SK-N-MC (cell line): ENCODE results near the gene BPHL.

Experiments
- DNase-seq: peaks from one replicate; pipeline ENCODE4 v3.0.0-alpha.2; 2011; ENCODE audit warnings: low read depth, low spot score
- H3K27ac ChIP-seq: fragments of 200-600 bp; sonication (generic); 2 replicates; pipeline ENCODE4 v1.5.1; 2016; ENCODE audit warnings: mixed run types
- H3K36me3 ChIP-seq: fragments of 200-600 bp; sonication (generic); 2 replicates; pipeline ENCODE4 v1.6.1; 2017; ENCODE audit warnings: antibody characterized with exemption, low read length, mixed read lengths; ENCODE audit not compliant: insufficient read depth
- H3K4me3 ChIP-seq: fragments of 200-600 bp; sonication (generic); 2 replicates; pipeline ENCODE4 v1.5.1; 2016
- H3K9ac ChIP-seq: fragments of 200-600 bp; sonication (generic); 2 replicates; pipeline ENCODE4 v1.8.0; 2017; ENCODE audit warnings: mixed run types, mixed read lengths; ENCODE audit not compliant: insufficient read length
- H3K9me3 ChIP-seq: fragments of 200-600 bp; sonication (generic); 2 replicates; pipeline ENCODE4 v1.6.1; 2017; ENCODE audit warnings: low read depth, mild to moderate bottlenecking, antibody characterized with exemption, low read length, moderate library complexity, mixed read lengths
- EZH2 ChIP-seq: fragments of 200-600 bp; sonication (generic); IDR thresholded peaks from one replicate; pipeline ENCODE4 v1.6.1; 2017; ENCODE audit warnings: antibody characterized with exemption
- FOXP2 ChIP-seq: optimal IDR thresholded peaks from 2 replicates; pipeline ENCODE3; 2011; ENCODE audit warnings: mild to moderate bottlenecking, moderate library complexity; ENCODE audit not compliant: insufficient read depth; ENCODE audit errors: extremely low read length, control extremely low read depth
- POLR2AphosphoS5 ChIP-seq: IDR thresholded peaks from 2 replicates; pipeline ENCODE4 v1.6.1; 2012; ENCODE audit warnings: mild to moderate bottlenecking, low read depth, low read length, borderline replicate concordance

BPHL gene

DNA sequence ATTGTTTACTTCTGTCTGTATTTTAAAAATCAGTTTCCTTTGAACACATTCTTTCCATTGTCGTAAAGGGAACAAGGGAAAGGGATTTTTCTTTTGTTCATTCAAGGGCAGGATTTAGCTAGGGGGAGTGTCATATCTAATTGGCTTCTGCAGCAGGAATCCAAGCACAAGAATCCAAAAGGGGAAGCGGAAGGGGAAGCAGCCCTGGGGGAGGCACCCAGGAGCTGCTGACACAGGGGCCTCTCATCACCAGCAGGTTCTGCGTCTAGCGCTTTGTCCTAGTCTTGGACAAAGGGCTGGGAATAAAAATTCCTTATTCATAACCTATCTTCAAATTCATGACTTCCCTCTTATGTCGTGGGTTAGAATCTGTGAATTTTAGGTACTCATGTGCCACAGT, 36.6 kb upstream of the BPHL start:
- peaks cover 18% of the 10 kb centered on the region; the same call in 1 of the 2 replicates for H3K36me3 ChIP-seq
- TF ChIP-seq POLR2AphosphoS5 (no peak), EZH2 (no peak), FOXP2 (no peak)
- no peak overlapping the region for H3K27ac ChIP-seq
- H3K9me3 ChIP-seq, result no peaks in the 10 kb centered on the region
- DNase-seq, result no peak
- no peak overlapping the region for H3K4me3 ChIP-seq
- H3K9ac ChIP-seq, result no peak overlapping the region

- DNase-seq, result no peak
- Histone ChIP-seq H3K4me3 (no peak overlapping the region), H3K9ac (no peak overlapping the region), H3K9me3 (no peaks in the 10 kb centered on the region), H3K36me3 (peaks cover 12% of the 10 kb centered on the region; the same call in 1 of the 2 replicates), H3K27ac (no peak overlapping the region)
- TF ChIP-seq EZH2 (no peak), FOXP2 (no peak), POLR2AphosphoS5 (no peak)
Observed at GRCh38 chr6:3085074-3085473, 33.4 kb upstream of the BPHL start.

DNA sequence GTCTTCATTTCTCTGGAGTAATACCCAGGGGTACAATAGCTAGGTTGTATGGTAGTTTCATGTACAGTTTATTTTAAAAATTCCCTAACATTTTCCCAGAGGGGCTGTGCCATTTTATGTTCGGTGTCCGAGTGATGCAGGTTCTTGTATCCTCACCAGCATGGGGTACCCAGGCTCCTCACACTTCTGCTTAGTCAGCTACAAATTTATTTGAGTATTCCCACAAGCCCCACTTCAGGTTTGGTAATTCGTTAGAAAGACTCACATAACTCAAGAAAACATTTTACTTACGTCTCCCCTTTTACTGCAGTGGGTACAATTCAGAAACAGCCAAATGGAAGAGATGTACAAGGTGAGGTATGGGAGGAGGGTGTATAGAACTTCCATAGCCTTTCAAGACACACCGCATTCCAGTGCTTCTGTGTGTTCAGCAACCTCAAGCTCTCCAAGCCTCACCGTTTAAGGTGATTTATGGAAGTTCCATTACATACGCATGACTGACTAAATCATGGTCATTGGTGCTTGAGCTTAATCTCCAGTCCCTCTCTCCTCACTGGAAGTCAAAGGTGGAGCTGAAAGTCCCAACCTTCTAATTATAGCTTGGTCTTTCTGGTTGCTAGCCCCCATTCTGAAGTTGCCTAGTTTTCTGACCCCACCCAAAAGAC, 32.1 kb upstream of the BPHL start:
- Histone ChIP-seq H3K27ac (no peak overlapping the region), H3K9me3 (no peaks in the 10 kb centered on the region), H3K36me3 (peaks cover 6% of the 10 kb centered on the region; the same call in 1 of the 2 replicates), H3K9ac (no peak overlapping the region), H3K4me3 (no peak overlapping the region)
- TF ChIP-seq EZH2 (no peak), POLR2AphosphoS5 (no peak), FOXP2 (no peak)
- DNase-seq, result no peak

DNA sequence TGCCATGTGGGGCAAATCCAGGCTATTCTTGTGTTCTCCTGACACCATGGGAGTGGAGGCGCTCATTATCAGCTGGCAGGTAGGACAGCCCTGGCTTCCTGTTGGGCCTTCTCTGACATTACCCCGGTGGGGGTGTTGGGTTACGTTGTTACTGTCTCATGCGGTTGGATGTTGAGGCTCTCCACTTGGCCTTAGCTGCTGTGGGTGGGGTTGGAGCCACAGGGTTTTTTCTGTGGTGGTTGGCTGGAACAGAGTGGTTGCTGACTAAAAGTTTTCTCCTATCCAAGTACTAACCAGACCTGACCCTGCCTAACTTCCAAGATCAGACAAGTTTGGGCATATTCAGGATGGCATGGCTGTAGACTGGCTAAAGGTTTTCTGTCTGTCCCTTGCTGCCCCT, 30.1 kb upstream of the BPHL start:
- H3K27ac ChIP-seq, result no peak overlapping the region
- H3K36me3 ChIP-seq, result peaks cover 6% of the 10 kb centered on the region; the same call in 1 of the 2 replicates
- DNase-seq, result no peak
- no peaks in the 10 kb centered on the region for H3K9me3 ChIP-seq
- no peak overlapping the region for H3K9ac ChIP-seq
- TF ChIP-seq FOXP2 (no peak), POLR2AphosphoS5 (no peak), EZH2 (no peak)
- H3K4me3 ChIP-seq, result no peak overlapping the region

GRCh38 chr6:3088968-3089367, 29.5 kb upstream of the BPHL start:
- DNase-seq, result no peak
- Histone ChIP-seq H3K4me3 (no peak overlapping the region), H3K9ac (no peak overlapping the region), H3K27ac (no peak overlapping the region), H3K36me3 (peaks cover 6% of the 10 kb centered on the region; the same call in 1 of the 2 replicates), H3K9me3 (no peaks in the 10 kb centered on the region)
- TF ChIP-seq FOXP2, result no peak
- no peak for TF ChIP-seq POLR2AphosphoS5
- no peak for TF ChIP-seq EZH2

DNA sequence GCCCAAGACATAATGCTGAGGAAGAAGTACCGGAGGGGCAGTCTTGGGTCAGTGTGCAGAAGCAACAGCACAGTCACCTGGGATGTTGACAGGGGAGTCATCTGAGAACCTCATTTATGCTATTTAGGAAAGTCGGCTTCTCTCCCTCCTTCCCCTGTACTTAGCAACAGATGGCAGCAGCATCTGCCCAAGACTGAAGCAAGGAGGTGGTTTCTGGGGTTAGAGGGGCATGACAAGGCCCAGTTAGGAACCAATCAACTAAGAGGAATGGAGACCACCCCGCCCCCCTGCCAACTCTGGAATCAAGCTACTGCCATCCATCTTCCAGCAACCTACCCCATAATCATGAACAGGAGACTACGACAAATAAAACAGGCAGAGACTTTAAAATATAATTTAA, 28.5 kb upstream of the BPHL start:
- no peak overlapping the region for H3K27ac ChIP-seq
- H3K4me3 ChIP-seq, result no peak overlapping the region
- DNase-seq, result no peak
- TF ChIP-seq POLR2AphosphoS5, result no peak
- no peak overlapping the region for H3K9ac ChIP-seq
- H3K9me3 ChIP-seq, result no peaks in the 10 kb centered on the region
- peaks cover 6% of the 10 kb centered on the region; the same call in 1 of the 2 replicates for H3K36me3 ChIP-seq

- Histone ChIP-seq H3K36me3 (peaks cover 11% of the 10 kb centered on the region; the same call in 1 of the 2 replicates), H3K9ac (no peak overlapping the region), H3K9me3 (no peaks in the 10 kb centered on the region), H3K4me3 (no peak overlapping the region), H3K27ac (no peak overlapping the region)
- TF ChIP-seq FOXP2 (no peak), EZH2 (no peak), POLR2AphosphoS5 (no peak)
- DNase-seq, result no peak
Observed at GRCh38 chr6:3094815-3095214, 23.7 kb upstream of the BPHL start.

GRCh38 chr6:3102875-3103274, 15.6 kb upstream of the BPHL start:
- Histone ChIP-seq H3K36me3 (peaks cover 21% of the 10 kb centered on the region; the same call in 1 of the 2 replicates), H3K27ac (no peak overlapping the region)
- no peak for DNase-seq

GRCh38 chr6:3108746-3109414, 9.6 kb upstream of the BPHL start:
- Histone ChIP-seq H3K4me3 (no peak overlapping the region), H3K9me3 (no peaks in the 10 kb centered on the region), H3K9ac (no peak overlapping the region), H3K36me3 (peaks cover 19% of the 10 kb centered on the region; the same call in 1 of the 2 replicates), H3K27ac (no peak overlapping the region)
- no peak for DNase-seq
- TF ChIP-seq EZH2, result no peak

More at GRCh38 chr6:3102875-3103274, 15.6 kb upstream of the BPHL start:
- Histone ChIP-seq H3K4me3 (no peak overlapping the region), H3K9me3 (no peaks in the 10 kb centered on the region), H3K9ac (no peak overlapping the region)
- TF ChIP-seq FOXP2, result no peak
- no peak for TF ChIP-seq POLR2AphosphoS5
- TF ChIP-seq EZH2, result no peak
